Stimulated activated CD8-positive, alpha-beta memory T cell treated with anti-CD3 and anti-CD28 coated beads, Interleukin-15, amount 100 ng/mL, for 1 hour (primary cell): ENCODE results near the gene SGCD.

ENCODE experiments used
- DNase-seq: peaks from one replicate; pipeline ENCODE4 v3.0.0-alpha.2; 2020; ENCODE audit warnings: low read depth

Gene SGCD

DNA sequence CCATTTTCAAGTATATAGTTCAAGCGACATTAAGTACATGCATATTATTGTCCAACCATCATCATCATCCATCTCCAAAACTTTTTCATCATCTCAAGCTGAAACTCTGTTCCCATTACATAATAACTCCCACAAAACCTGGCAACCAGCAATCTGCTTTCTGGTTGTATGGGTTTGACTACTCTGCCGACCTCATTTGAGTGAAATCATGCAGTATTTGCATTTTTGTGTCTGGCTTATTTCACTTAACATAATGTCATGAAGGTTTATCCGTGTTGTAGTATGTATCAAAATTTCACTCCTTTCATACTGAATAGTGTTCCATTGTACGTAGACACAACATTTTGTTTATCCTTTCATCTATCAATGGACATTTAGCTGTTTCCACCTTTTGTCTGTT lies 74.8 kb downstream of the SGCD start:
- DNase-seq = no peak

DNA sequence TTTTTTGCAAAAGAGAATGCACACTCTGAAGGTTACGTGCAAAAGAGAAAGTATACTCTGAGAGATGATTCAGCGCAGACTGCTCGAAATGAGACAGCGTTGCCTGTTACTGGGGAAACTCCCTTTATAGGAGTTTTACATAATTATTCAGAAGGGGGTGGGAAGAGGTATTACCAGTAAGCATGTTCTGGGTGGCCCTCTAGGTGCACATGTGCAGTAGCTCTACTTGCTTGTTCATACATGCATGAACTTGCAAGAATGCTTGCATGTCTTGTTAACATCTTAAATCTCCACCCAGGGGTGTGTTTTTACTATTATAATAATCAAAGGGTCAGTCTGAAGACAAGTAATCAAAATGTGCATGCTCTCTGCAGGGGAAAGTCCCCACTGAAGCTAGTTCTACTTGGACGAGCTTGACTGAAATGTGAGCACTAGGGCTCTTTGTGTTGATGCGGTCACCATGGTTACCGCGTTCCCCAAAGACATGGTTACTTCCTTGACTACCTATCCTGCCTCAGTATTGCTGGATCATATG lies 75.5 kb downstream of the SGCD start:
- DNase-seq = no peak

- DNase-seq = no peak
These were observed 79.0 kb downstream of the SGCD start for GRCh38 chr5:156405988-156406387.

GRCh38 chr5:156407251-156407650 lies 80.3 kb downstream of the SGCD start:
- DNase-seq = no peak

- no peak for DNase-seq
These were observed 82.9 kb downstream of the SGCD start for GRCh38 chr5:156409834-156410233.

DNA sequence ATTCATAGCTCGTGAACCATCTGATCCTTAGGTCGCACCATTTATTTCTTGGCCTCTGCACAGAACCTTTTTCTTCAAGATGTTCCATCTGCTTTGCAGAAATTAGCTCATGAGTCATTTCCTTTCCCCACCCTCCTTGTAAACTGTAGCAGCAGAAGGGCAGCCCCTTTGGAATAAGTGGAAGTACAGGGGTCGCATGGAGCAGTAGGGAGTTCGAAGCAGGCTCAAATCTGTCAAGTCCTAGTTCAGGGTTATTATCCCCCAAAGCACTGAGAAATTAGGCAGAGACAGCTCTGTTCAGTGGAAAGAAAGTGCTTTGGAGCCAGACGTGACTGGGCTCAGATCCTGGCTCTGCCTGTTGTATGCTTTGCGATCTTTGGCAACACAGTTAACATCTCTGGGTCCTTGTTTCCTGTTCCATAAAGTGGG lies 84.2 kb downstream of the SGCD start:
- DNase-seq = no peak

DNA sequence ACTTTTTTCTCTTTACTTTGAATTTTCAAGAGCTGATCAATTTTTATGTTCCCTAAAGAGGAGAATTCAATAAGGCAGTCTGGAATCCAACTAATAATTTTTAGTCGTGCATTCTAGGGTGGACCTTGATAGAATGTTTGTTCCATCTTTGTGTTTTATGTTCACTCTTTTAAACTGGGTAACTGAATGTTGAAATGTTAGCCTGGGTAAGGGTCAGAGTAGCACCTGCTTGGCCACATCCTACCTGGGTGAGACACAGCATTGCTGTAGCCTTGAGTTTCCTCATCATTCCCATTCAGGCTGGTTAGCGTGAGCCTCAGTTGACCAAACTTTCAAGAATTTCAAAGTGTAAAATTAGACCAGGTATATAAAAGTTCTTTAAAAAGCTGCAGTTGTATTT lies 85.0 kb downstream of the SGCD start:
- no peak for DNase-seq

DNA sequence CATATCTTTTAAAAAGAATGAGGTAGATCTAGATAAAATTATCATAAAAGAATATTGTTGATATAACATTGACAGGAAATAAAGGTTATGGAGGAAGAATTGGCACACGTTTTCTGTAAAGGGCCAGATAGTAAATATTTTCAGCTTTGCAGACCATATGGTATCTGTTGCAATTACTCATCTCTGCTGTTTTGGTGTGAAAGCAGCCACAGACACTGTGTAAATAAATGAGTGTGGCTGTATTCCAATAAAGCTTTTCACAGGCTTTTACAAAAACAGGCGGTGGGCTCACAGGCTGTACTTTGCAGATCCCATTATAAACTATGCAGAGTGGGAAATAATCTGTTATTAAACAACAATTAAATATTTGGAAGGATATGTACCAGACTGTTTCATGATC lies 87.4 kb downstream of the SGCD start:
- no peak for DNase-seq

- DNase-seq = no peak
These were observed 92.7 kb downstream of the SGCD start for GRCh38 chr5:156419661-156420060.

DNA sequence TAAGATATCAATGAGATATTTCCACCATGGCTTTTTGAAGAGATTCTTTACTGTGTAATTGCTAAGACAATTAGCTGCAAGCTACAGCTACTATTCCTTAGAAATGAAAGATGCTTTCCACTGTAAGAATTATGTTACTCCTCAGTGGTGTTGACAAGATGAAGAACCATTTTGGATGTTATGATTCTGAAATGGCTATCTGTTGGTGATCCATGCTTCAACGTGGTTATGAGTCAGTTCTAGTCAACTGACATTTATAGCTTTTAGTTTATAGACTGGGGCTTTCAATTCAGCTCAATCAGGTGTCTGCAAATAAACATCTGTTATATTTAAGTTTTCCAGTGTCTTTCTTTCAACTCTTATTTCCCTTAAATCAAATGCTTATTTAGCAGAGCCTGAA lies 93.7 kb downstream of the SGCD start:
- DNase-seq = no peak

DNA sequence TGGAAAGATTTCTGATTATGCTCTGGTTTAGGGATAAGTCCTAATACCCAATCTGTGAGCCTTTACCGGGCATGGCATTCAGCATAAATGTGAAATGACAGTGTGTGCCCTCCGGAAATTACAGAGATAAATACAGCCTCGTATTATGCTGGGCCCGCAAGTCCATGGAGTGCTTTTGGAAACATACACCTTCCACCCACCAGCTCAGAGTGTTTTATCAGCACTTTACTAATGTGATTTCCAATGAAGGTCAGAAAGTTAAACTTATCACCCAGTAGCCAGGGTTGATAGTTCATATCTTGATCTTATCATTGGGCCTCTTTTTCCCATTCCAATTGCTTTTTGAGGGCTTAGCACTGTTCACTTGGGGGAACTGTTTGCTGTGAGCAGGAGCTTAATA lies 94.8 kb downstream of the SGCD start:
- no peak for DNase-seq

DNA sequence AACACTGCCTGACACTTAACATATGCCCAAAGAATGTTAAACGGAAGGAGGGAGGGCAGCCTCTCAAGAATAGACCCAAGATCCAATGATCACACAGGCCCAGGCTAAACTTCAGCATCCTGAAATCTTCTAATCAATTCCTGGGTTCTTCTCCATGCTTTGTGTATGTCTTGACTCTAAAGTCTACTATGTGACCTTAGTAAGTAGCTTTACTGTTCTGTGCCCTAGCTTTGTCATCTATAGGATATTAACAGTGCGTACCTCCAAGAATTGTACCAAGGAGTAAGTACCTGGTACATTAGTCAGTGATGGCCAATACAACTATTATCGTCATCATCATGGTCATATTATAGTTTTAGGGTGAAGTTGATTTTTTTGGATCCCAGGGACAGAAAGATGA lies 96.6 kb downstream of the SGCD start:
- DNase-seq = no peak

- DNase-seq = no peak
These were observed 100.4 kb downstream of the SGCD start for GRCh38 chr5:156427315-156427714.

- DNase-seq = no peak
These were observed 105.2 kb downstream of the SGCD start for GRCh38 chr5:156431956-156432829.

DNA sequence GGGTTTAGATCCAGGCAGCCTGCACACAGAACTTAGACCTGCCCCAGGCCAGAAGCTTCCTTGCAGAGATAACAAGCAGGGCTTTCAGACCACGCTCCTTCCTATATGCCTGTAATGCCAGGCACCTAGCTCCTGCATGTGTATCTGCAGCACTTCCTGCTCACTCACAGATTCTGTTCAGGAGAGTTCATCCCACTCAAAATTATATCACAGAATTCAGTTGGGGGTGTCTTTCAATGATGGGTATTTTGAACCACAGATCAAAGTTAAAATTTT lies 105.8 kb downstream of the SGCD start:
- no peak for DNase-seq

DNA sequence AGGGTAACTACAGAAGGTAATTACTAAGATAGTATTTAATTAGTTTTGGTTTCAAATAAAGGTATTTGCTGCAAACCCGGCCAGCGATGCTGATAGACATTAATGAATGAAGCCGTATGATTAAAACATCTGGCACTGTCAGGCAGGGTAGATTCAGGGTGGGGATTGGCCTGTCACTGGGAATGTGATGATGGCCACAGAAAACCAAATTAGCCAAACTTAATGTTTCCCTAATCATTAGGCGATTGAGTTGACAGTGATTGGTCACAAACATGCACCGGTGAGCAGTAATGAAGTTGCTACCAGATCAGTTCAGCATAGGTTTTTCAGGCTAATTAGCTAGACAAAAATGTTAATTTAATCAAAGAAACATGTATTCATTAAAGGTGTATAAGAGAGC lies 107.5 kb downstream of the SGCD start:
- DNase-seq = no peak

GRCh38 chr5:156435101-156435500 lies 108.1 kb downstream of the SGCD start:
- no peak for DNase-seq

DNA sequence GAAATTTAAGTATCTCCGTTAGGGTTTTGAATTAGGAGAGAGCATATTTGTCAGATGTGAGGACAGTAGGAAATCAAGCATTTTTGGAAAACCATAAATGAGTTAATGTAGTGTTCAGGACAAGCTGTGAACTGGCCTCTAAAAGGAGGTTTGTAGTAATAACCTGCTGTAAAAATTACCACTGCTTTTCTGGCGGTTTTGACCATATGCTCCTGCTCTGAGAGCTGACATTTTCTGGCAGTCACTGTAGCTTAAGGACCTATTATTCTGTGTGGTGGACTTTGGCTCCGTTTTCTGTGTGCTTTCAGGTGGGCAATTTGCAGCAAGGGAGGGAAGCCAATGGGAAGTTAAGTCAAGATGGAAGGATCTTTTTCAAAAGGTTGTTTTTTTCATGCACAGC lies 111.1 kb downstream of the SGCD start:
- DNase-seq = no peak

- DNase-seq = no peak
These were observed 117.9 kb downstream of the SGCD start for GRCh38 chr5:156444753-156445291.

DNA sequence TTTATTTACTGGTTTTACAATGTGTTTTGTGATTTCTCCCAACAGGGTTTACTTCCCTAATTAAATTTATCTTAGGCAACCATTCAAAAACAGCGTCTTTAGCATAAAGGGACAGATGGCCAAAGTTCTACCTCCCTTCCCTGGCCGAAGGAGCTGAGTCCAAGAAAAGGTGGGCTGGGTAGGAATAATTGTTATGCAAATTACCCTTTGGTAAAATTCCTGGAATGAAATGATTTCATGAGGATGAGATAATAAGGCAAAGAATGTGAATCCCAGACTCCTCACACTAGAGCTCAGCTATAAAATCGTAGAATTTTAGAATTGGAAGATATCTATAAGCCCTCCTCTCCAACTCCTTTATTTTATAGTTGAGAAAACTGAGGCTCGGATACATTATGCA lies 119.6 kb downstream of the SGCD start:
- no peak for DNase-seq

DNA sequence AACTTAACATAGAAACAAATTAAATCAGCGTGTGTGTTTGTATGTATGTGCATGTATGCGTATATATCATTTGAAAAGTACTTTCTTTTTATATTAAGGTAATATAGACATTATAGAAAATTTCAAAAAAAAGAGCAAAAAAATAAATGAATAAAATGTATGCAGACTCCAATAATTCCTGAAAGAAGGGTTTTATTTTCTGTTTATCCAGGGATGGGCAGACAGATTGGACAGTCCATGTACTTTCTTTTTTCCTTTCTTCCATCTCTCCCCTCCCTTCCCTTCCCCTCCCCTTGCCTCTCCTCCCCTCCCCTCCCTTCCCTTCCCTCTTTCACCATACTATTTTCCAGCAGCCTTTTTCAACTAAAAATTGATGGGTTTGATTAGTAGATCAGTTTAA lies 123.8 kb downstream of the SGCD start:
- no peak for DNase-seq

DNA sequence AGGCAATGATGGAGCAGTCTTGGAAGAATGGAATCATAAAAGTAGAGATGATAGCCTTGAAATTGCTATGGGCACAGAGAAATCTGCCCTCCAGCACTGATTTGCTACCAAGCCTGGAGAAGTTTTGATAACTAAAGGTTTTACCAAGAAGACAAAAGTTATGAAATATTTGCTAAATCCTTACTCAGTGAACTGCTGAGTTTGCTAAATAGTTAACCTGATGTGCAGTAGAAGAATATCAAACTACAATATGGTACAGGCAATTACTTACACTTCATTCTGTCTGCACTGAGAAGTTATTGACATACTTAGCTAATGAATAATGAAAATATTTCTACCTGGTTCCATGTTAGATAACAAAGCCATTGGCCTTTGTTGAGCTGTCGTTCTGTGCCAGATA lies 124.5 kb downstream of the SGCD start:
- DNase-seq = no peak

GRCh38 chr5:156456857-156457256 lies 129.9 kb downstream of the SGCD start:
- DNase-seq = no peak

- DNase-seq = no peak
These were observed 132.9 kb downstream of the SGCD start for GRCh38 chr5:156459812-156460385.
